ENCODE measurements around the gene TBC1D22B.
A peak's percentile ranks its signal among the peaks of the same experiment; 100 is the strongest.

Gene TBC1D22B

GRCh38 chr6:37279366-37280134 is 22.0 kb downstream of the TBC1D22B start:
- Histone ChIP-seq H3K4me1 (ENCODE audit: control insufficient read depth, insufficient read depth, low read length) (peaks cover 9% of the 10 kb centered on the region), H3K4me3 (ENCODE audit: low read depth, low read length) (no peak overlapping the region), H3K27ac (ENCODE audit: extremely low read depth, low read depth, low read length) (peak overlapping the region; percentile 17; the same call in 1 of the 2 replicates), H3K36me3 (ENCODE audit: control insufficient read depth in 2 of 2, insufficient read depth in 1 of 2, low read length in 2 of 2) (peaks cover 0 to 48% of the 10 kb centered on the region in 2 experiments; a peak in 2 of 3 replicates), H3K9me3 (ENCODE audit: control insufficient read depth, insufficient read depth, low read depth, low read length) (no peaks in the 10 kb centered on the region)
- TF ChIP-seq ZNF747 (tag by site-specific recombination; IDR thresholded peaks at IDR 0.05) (no peak), ZNF792 (tag by site-specific recombination; IDR thresholded peaks at IDR 0.05) (no peak), ZNF148 (tag by site-specific recombination; IDR thresholded peaks at IDR 0.05; ENCODE audit: borderline replicate concordance) (no peak)
- POLR2A ChIA-PET: no interaction called here
- CTCF ChIA-PET: interaction anchor here (1.5 to 2.0 kb wide), 2 partner anchors 35 to 44 kb away, joined by 5 to 10 read pairs; no protein-coding TSS in a partner anchor

- Histone ChIP-seq H3K4me1 (ENCODE audit: control insufficient read depth, insufficient read depth, low read length) (peaks cover 9% of the 10 kb centered on the region), H3K27ac (ENCODE audit: extremely low read depth, low read depth, low read length) (no peak overlapping the region), H3K9me3 (ENCODE audit: control insufficient read depth, insufficient read depth, low read depth, low read length) (no peaks in the 10 kb centered on the region), H3K4me3 (ENCODE audit: low read depth, low read length) (no peak overlapping the region), H3K36me3 (ENCODE audit: control insufficient read depth in 2 of 2, insufficient read depth in 1 of 2, low read length in 2 of 2) (peaks cover under 1 to 54% of the 10 kb centered on the region in 2 experiments; a peak in 2 of 3 replicates)
- ChIA-PET CTCF (interaction anchor here (0.6 to 2.0 kb wide), 4 partner anchors 9 to 103 kb away, joined by 3 to 10 read pairs (median 4); no protein-coding TSS in a partner anchor), POLR2A (no interaction called here)
- TF ChIP-seq ZNF404 (tag by site-specific recombination; IDR thresholded peaks at IDR 0.05) (no peak), YY1 (tag by site-specific recombination; IDR thresholded peaks at IDR 0.05) (no peak), ZNF175 (tag by site-specific recombination; IDR thresholded peaks at IDR 0.05) (no peak), ZNF624 (tag by site-specific recombination; IDR thresholded peaks at IDR 0.05) (no peak), ZNF626 (tag by site-specific recombination; IDR thresholded peaks at IDR 0.05) (no peak), REST (tag by site-specific recombination; IDR thresholded peaks at IDR 0.05) (no peak), HOXD13 (CRISPR knock-in tag; IDR thresholded peaks at IDR 0.05; ENCODE audit: borderline replicate concordance) (no peak), ZFHX2 (tag by site-specific recombination; conservative IDR thresholded peaks at IDR 0.05) (no peak), ZNF792 (tag by site-specific recombination; IDR thresholded peaks at IDR 0.05) (no peak), ZBTB6 (tag by site-specific recombination; IDR thresholded peaks at IDR 0.05) (no peak), ZNF558 (tag by site-specific recombination; IDR thresholded peaks at IDR 0.05) (no peak), BCL11B (tag by site-specific recombination; IDR thresholded peaks at IDR 0.05; ENCODE audit: low read depth) (no peak), MYNN (tag by site-specific recombination; IDR thresholded peaks at IDR 0.05; ENCODE audit: borderline replicate concordance) (no peak), ZNF341 (tag by site-specific recombination; IDR thresholded peaks at IDR 0.05; ENCODE audit: low read depth) (no peak), PRDM1 (tag by site-specific recombination; IDR thresholded peaks at IDR 0.05) (no peak), ZNF561 (tag by site-specific recombination; IDR thresholded peaks at IDR 0.05; ENCODE audit: borderline replicate concordance) (no peak), ZNF366 (tag by site-specific recombination; conservative IDR thresholded peaks at IDR 0.05) (no peak)
Observed at GRCh38 chr6:37280162-37280887, 22.8 kb downstream of the TBC1D22B start.

Data from HEK293 (cell line).